ENCODE measurements around the gene FLVCR2. TPM values are rescaled to one million over a fixed set of nuclear protein-coding genes. Genes with fewer than 3 reads are reported as not detected.

Gene FLVCR2
- total and polyA plus RNA-seq, 2 experiments from 2014 or later, result 1.8 to 1.9 TPM

DNA sequence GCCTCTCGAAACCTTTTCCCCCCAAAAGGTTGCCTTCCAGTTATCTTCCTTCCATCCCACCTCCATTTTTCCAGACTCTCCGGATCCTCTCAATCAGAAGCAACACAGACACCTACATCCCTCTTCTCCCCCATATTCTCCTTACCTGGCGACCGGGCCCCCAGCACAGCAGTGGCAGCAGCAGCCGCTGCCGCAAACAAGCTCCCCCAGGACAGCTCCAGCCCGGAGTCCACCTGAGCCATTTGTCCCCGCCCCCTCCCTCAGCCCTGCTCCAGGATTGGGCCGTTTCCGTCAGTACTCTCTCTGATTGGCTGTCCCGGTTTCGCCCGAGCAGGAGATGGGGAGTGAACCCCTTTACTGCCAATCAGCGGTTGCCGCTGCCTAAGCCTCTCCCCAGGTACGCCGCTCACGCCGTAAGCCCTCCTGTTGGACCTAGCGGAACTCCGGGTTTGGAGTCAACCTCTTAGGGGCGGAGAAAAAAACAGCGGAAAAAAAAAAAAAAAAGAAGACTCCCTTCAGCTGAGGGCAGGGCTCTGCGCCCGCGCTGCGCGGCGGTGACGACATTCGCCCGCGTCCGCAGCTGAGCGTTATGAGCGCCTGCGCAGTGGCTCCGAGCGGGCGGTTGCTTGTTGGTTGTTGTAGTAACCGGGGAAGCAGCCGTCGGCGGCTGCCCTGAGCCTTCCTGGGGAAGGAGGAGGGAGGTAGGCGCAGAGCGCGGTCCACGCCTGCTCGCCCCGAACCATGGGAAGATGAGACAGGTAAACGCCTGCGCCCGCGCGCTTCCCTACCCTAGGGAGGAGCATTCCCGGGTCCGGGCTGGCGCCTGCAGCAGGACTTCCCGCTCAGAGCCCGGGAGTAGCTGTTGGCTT is 82.4 kb downstream of the FLVCR2 start, which contains the start of the genes ERG28 and TTLL5:
Gene ERG28 (minus strand): TSS at position 247 of the 869 bp plus-strand sequence. CDS start 3,374 bp downstream, outside the sequence.
Gene TTLL5 (plus strand): TSS at position 617 of the 869 bp plus-strand sequence. CDS start 1,904 bp downstream, outside the sequence.
- H3K27me3 ChIP-seq, result no peaks in the 10 kb centered on the region
- peak; percentile 97 to 99 for DNase-seq (ENCODE audit: low read depth in 1 of 2, low spot score in 1 of 2)
- peak within 1 kb of the TSS; percentile 66 for H3K27ac ChIP-seq
- peaks cover 7% of the 10 kb centered on the region for H3K36me3 ChIP-seq
- TF ChIP-seq, protein P1, sequence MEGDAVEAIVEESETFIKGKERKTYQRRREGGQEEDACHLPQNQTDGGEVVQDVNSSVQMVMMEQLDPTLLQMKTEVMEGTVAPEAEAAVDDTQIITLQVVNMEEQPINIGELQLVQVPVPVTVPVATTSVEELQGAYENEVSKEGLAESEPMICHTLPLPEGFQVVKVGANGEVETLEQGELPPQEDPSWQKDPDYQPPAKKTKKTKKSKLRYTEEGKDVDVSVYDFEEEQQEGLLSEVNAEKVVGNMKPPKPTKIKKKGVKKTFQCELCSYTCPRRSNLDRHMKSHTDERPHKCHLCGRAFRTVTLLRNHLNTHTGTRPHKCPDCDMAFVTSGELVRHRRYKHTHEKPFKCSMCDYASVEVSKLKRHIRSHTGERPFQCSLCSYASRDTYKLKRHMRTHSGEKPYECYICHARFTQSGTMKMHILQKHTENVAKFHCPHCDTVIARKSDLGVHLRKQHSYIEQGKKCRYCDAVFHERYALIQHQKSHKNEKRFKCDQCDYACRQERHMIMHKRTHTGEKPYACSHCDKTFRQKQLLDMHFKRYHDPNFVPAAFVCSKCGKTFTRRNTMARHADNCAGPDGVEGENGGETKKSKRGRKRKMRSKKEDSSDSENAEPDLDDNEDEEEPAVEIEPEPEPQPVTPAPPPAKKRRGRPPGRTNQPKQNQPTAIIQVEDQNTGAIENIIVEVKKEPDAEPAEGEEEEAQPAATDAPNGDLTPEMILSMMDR (IDR thresholded peaks at IDR 0.05; ENCODE audit: low read depth, low read length), result no peak
- no peaks in the 10 kb centered on the region for H3K9me3 ChIP-seq (ENCODE audit: low read depth)
- H3K4me1 ChIP-seq (ENCODE audit: low read depth), result peaks cover 13% of the 10 kb centered on the region
- H3K4me3 ChIP-seq, result peak within 1 kb of the TSS; percentile 77

- peak overlapping the region; percentile 66 for H3K27ac ChIP-seq
- H3K4me1 ChIP-seq (ENCODE audit: low read depth), result peaks cover 16% of the 10 kb centered on the region
- peak overlapping the region; percentile 77 for H3K4me3 ChIP-seq
- no peak for DNase-seq (ENCODE audit: low read depth in 1 of 2, low spot score in 1 of 2)
- no peaks in the 10 kb centered on the region for H3K27me3 ChIP-seq
- H3K9me3 ChIP-seq (ENCODE audit: low read depth), result no peaks in the 10 kb centered on the region
- TF ChIP-seq, protein P1 (IDR thresholded peaks at IDR 0.05; ENCODE audit: low read depth, low read length), result no peak
- H3K36me3 ChIP-seq, result peaks cover 7% of the 10 kb centered on the region
Measured at GRCh38 chr14:75661499-75661814, 83.0 kb downstream of the FLVCR2 start.

- Histone ChIP-seq H3K27ac (no peak overlapping the region), H3K4me1 (ENCODE audit: low read depth) (peaks cover 26% of the 10 kb centered on the region), H3K27me3 (no peaks in the 10 kb centered on the region), H3K4me3 (no peak overlapping the region), H3K36me3 (peaks cover 7% of the 10 kb centered on the region), H3K9me3 (ENCODE audit: low read depth) (no peaks in the 10 kb centered on the region)
- TF ChIP-seq, protein P1 (IDR thresholded peaks at IDR 0.05; ENCODE audit: low read depth, low read length), result no peak
- DNase-seq (ENCODE audit: low read depth in 1 of 2, low spot score in 1 of 2), result no peak
Measured at GRCh38 chr14:75662966-75663365, 84.5 kb downstream of the FLVCR2 start.

DNA sequence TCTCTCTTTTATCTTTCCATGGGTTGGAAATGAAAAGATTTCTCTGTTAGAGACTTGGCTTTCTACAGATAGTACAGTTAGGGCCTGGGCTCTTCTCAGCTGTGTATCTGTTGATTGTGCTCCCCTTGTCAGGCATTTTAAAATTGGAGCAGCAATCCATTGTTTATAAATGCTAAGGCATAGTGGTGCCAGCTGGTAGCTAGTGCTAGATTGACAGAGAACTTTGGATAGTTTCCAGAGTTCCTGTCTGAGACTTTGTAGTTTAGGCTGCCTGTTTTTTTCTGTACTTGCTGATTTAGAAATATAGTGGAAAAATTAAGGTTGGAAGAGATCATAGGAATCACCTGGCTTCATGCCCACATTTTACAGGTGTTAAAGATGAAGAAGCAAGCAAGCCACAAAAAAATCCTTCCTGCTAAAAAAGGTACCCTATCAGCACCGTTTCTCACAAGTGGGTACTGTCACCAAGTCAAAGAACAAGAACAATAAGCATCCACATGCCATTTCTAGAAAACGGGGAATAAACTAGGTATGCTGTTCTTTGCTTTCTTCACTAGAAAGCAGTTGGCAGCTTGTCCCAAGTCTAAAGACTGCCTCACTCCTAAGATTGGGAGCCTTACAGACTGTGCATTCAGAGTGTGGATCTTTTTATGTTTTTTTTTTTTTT is 88.8 kb downstream of the FLVCR2 start:
- peaks cover 20% of the 10 kb centered on the region for H3K36me3 ChIP-seq
- TF ChIP-seq, protein P1 (IDR thresholded peaks at IDR 0.05; ENCODE audit: low read depth, low read length), result no peak
- no peaks in the 10 kb centered on the region for H3K27me3 ChIP-seq
- peaks cover 17% of the 10 kb centered on the region for H3K4me1 ChIP-seq (ENCODE audit: low read depth)
- H3K4me3 ChIP-seq, result no peak overlapping the region
- peak overlapping the region; percentile 54 for H3K27ac ChIP-seq
- no peaks in the 10 kb centered on the region for H3K9me3 ChIP-seq (ENCODE audit: low read depth)
- peak in 1 of 2 donors; percentile 18 for DNase-seq (ENCODE audit: low read depth in 1 of 2, low spot score in 1 of 2)

DNA sequence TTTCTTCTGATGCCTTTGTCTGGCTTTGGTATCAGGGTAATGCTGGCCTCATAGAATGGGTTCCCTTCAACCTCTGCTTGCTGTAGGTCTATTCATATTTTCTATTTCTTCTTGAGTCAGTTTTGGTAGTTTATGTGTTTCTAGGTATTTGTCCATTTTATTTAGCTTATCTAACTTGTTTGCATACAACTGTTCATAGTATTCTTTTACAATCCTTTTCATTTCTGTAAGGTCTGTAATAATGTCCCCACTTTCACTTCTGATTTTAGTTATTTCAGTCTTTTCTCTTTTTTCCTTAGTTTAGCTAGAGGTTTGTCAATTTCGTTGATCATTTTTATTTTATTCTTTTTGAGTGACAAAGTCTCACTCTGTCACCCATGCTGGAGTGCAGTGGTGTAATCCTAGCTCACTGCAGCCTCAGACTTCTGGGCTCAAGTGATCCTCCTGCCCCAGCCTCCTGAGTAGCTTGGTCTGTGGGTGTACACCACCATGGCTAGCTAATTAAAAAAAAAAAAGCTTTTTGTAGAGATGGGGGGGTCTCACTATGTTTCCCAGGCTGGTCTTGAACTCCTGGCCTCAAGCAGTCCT is 94.3 kb downstream of the FLVCR2 start:
- DNase-seq (ENCODE audit: low read depth in 1 of 2, low spot score in 1 of 2), result no peak
- no peaks in the 10 kb centered on the region for H3K9me3 ChIP-seq (ENCODE audit: low read depth)
- H3K4me1 ChIP-seq (ENCODE audit: low read depth), result peaks cover 25% of the 10 kb centered on the region
- H3K27ac ChIP-seq, result no peak overlapping the region
- H3K36me3 ChIP-seq, result peaks cover 14% of the 10 kb centered on the region
- no peaks in the 10 kb centered on the region for H3K27me3 ChIP-seq
- TF ChIP-seq, protein P1 (IDR thresholded peaks at IDR 0.05; ENCODE audit: low read depth, low read length), result no peak
- no peak overlapping the region for H3K4me3 ChIP-seq

All from cardiac muscle cell (in vitro differentiated cells and primary cell).